Fibroblast of the aortic adventitia (primary cell): ENCODE measurements around the gene TLR7. TPM values are rescaled to one million over a fixed set of nuclear protein-coding genes. Genes with fewer than 3 reads are reported as not detected.

Experiments
- DNase-seq: peaks from one replicate; pipeline ENCODE4 v3.0.0-alpha.2; 2010; ENCODE audit warnings: low read depth
- H3K4me3 ChIP-seq: 2 replicates; pipeline ENCODE4 v1.5.1; 2011; ENCODE audit warnings: low read depth, mild to moderate bottlenecking, control low read depth, low read length, moderate library complexity
- CTCF ChIP-seq: IDR thresholded peaks from 2 replicates; pipeline ENCODE4 v1.5.1; 2011; ENCODE audit warnings: mild to moderate bottlenecking, low read length, control low read depth, inconsistent platforms; ENCODE audit not compliant: insufficient read depth
- total RNA-seq: library from RNA; depleted of rRNA; stranded (reverse); fragments of >200 nt; gene quantifications from 2 replicates; pipeline ENCODE4 v1.2.3, GENCODE V29; 2012; ENCODE audit warnings: low replicate concordance

TLR7 gene
- not detected in 2 replicates for total RNA-seq

GRCh38 chrX:12866451-12867377 lies at the start of gene TLR7:
Gene TLR7, plus strand, starts transcription at chrX:12867072. Its CDS starts 507 bp downstream, at chrX:12867579.
- TF ChIP-seq CTCF: no peak
- H3K4me3 ChIP-seq: no peak within 1 kb of the TSS
- DNase-seq: no peak

GRCh38 chrX:12817528-12817927 lies 49.3 kb upstream of the TLR7 start:
- H3K4me3 ChIP-seq: no peak overlapping the region
- TF ChIP-seq CTCF: no peak
- no peak for DNase-seq

GRCh38 chrX:12819222-12819621 lies 47.6 kb upstream of the TLR7 start:
- H3K4me3 ChIP-seq: no peak overlapping the region
- no peak for TF ChIP-seq CTCF
- peak; percentile 19 for DNase-seq

- H3K4me3 ChIP-seq: no peak overlapping the region
- no peak for TF ChIP-seq CTCF
- no peak for DNase-seq
Observed at GRCh38 chrX:12820737-12821136, 46.1 kb upstream of the TLR7 start.

- no peak overlapping the region for H3K4me3 ChIP-seq
- DNase-seq: no peak
- TF ChIP-seq CTCF: no peak
Observed at GRCh38 chrX:12824944-12825343, 41.9 kb upstream of the TLR7 start.

- TF ChIP-seq CTCF: no peak
- no peak overlapping the region for H3K4me3 ChIP-seq
- DNase-seq: no peak
Observed at GRCh38 chrX:12825801-12826200, 41.1 kb upstream of the TLR7 start.
